Measurements from ENCODE around the gene PTF1A.

DNA sequence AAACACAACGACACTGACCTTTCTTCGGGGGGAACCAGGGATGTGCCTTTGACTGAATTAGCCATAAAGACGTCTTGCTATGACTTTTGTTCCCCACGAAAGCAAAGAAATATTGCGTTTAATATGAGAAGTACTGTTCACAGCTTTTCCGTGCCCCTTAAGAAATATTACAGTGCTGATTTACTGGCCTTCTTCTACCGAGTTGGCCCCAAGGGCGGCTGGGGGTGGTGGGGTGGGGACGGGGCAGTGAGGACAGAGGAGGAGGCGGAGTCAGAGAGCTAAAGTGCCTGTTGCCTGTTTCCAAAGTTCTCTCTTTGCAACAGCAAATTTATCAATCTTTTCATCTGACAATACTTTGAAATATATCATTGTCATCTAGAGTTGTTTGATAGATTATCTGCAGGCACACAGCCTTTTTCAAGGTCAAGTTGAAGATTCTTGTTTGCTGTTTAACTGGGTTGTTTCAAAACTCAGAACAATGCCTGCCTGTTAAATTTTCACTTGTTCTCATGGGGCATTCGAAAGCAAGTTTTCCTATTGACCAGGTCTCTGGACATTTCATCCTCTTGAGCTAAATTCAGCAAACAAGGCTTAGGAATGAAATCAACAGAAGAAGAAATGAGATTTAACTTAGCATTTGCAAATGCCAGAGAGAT is 9.0 kb downstream of the PTF1A start:
- TF ChIP-seq, protein P1, sequence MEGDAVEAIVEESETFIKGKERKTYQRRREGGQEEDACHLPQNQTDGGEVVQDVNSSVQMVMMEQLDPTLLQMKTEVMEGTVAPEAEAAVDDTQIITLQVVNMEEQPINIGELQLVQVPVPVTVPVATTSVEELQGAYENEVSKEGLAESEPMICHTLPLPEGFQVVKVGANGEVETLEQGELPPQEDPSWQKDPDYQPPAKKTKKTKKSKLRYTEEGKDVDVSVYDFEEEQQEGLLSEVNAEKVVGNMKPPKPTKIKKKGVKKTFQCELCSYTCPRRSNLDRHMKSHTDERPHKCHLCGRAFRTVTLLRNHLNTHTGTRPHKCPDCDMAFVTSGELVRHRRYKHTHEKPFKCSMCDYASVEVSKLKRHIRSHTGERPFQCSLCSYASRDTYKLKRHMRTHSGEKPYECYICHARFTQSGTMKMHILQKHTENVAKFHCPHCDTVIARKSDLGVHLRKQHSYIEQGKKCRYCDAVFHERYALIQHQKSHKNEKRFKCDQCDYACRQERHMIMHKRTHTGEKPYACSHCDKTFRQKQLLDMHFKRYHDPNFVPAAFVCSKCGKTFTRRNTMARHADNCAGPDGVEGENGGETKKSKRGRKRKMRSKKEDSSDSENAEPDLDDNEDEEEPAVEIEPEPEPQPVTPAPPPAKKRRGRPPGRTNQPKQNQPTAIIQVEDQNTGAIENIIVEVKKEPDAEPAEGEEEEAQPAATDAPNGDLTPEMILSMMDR (conservative IDR thresholded peaks at IDR 0.05; ENCODE audit: low read length), result no peak
- no peak for TF ChIP-seq EZH2phosphoT487 (IDR thresholded peaks at IDR 0.05; ENCODE audit: borderline replicate concordance, low read depth, low read length)
